Left hindlimb (tissue), 1 donor: ENCODE measurements around the gene MAPKAPK2.

Source experiments
- DNase-seq: peaks from one replicate; pipeline ENCODE4 v3.0.0-alpha.2; 2018

The MAPKAPK2 gene

GRCh38 chr1:206661161-206661820 lies 23.4 kb upstream of the MAPKAPK2 start:
- no peak for DNase-seq

- no peak for DNase-seq
These were observed 22.2 kb upstream of the MAPKAPK2 start for GRCh38 chr1:206662396-206663092.

- no peak for DNase-seq
These were observed 21.3 kb upstream of the MAPKAPK2 start for GRCh38 chr1:206663362-206663761.

DNA sequence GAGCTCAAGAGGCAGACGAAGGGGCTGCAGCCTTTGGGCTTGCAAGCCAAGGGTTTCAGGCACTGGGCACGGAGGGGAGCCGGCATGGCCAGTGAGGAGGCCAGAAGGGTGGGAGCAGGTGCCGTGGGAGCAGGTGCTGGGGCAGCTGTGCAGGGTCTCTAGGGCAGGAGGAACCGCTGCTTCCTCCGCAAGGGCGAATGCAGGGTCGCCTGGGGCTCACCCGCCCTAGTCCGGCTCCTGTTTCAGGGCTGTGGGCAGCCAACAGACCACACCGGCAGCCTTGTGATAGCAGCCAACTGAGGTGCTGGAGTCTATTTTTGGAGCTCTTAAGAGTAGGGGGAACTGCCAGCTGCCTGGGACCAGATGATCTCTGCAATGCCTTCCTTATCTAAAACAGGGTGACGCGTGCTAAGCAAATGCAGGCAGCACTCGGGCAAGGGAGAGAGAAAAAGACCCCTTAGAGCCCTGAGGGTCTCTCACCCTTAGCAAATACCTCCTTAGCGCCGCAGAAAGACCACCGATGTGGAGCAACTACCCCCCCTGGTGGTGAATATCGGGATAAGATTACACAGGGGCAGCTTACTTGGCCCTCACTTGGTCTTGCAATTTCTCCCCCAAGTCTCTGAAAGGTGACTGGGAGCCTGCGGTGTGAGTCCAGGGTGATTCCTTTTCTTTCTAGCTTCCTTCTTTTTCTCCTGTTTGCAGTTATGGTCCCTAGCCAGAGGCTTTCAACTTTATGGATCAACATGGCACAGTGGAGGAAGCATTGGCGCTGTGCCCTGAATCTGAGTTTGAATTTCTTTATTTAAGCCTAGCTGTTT lies 20.7 kb upstream of the MAPKAPK2 start:
- DNase-seq = peak; percentile 68

- no peak for DNase-seq
These were observed 20.0 kb upstream of the MAPKAPK2 start for GRCh38 chr1:206664740-206665139.

- DNase-seq = no peak
These were observed 18.6 kb upstream of the MAPKAPK2 start for GRCh38 chr1:206666031-206666561.

DNA sequence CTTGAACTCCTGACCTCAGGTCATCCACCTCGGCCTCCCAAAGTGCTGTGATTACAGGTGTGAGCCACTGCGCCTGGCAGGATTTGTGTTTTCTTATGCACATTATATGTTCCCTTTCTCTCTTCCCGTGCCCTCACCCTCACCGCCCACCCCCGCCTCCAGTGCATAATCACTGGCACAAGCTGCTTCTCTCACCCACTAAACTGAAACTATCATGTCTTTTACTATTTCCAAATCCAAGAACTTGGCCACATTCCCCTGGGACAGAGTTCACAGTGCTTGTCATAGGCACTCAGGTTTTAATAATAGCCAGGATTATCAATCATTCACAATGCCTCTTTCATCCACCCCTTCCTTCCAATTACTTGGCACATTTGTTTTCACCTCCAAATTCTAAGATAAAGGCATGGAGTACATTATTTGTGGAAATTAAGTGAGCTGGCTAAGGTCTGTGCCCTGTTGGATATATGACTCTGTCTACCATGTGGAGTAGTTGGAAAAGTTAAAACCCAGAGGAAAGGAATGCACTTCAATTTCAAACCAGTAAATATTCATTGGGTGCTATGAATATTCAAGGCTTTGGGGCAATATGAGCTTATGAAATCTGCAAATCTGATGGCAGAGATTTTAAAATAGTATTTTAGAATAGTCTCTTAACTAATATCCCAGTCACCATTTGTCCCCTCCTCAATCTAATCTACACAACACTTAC lies 17.6 kb upstream of the MAPKAPK2 start:
- no peak for DNase-seq

- no peak for DNase-seq
These were observed 16.4 kb upstream of the MAPKAPK2 start for GRCh38 chr1:206668351-206668750.

GRCh38 chr1:206668874-206669410 lies 15.8 kb upstream of the MAPKAPK2 start:
- no peak for DNase-seq

GRCh38 chr1:206672011-206672688 lies 12.6 kb upstream of the MAPKAPK2 start:
- DNase-seq = no peak

DNA sequence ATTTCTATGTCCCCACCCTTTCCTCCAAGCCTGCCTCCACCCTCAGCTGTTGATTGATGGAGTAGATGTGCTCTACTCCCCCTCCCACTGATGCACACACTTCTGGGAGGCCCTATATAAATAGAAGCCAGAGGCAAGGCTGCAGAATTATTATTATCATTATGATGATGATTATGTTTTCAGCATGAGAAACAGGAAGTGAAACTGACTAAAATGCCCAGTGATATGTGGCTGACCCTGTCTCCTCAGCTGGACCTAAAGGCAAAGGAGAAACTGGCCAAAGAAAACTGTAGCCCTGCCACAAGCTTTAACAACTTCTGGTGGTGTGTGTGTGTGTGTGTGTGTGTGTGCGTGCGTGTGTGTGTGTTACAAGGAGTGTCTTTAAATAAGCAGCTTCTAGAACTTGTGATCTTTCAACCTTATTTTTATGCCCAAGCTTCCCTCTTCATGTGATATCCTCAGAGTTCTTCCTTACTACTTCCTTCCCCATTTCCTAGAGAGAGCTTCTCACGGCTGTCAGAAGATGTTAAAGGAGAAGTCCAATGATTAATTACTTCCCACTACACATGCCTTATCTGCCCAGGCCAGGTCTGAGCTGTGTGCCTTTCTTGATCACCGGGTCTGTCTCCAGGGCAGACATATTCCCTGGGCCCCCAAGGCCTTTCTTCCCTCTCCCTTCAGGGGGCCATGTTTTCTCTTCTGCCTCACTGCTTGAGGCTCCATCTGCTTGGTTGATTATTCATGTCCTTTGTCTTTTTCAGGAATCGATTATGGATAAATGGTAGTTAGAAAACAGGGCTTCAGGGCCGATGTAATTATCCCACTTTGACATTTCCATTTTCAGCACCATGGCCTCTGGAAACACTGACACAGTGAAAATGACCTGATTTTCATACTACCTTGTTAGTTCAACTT lies 11.6 kb upstream of the MAPKAPK2 start:
- no peak for DNase-seq

GRCh38 chr1:206674236-206674635 lies 10.5 kb upstream of the MAPKAPK2 start:
- no peak for DNase-seq

GRCh38 chr1:206674745-206675175 lies 9.9 kb upstream of the MAPKAPK2 start:
- peak; percentile 57 for DNase-seq

- no peak for DNase-seq
These were observed 8.2 kb upstream of the MAPKAPK2 start for GRCh38 chr1:206676499-206676898.

- no peak for DNase-seq
These were observed 6.2 kb upstream of the MAPKAPK2 start for GRCh38 chr1:206678490-206678889.

DNA sequence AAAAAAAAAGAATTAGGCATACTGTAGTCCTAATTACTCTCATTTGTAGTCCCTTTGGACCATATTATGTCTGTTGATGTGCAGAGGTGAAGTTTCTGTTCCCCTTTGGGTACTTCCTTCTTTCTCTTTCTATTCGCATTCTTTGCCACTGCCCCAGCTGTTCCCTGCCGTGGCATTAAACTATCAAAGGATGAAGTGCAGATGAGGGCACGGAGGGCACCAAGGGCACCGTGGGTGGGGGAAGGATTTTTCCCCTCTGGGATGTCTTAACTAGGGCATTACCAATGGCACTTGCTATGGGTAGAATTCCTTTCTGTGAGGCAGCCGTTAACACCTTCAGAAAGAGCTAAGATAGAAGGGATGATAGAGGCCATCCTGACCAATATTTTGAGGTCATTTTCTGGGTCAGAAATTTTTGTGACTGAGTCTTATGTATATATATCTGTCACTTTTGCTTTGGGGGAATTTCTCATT lies 4.9 kb upstream of the MAPKAPK2 start:
- no peak for DNase-seq

GRCh38 chr1:206680279-206680678 lies 4.4 kb upstream of the MAPKAPK2 start:
- DNase-seq = no peak

DNA sequence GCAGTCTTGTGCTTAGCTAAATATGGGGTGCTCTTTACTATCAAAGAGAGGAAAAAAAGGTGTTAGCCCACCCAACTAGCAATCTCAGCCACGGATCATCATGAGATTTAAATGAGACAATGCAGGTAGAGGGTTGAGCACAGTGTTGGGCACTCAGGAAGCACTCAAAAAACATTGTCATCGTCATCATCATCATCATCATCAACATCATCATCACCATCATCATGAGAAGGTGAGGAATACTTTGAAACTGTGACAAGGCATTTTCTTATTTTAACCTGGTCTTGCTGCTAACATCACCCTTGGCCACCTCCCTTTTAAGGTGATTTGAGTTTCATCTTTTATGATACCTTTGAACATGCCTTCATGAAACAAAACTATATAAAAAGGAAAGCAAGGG lies 3.3 kb upstream of the MAPKAPK2 start:
- DNase-seq = no peak

DNA sequence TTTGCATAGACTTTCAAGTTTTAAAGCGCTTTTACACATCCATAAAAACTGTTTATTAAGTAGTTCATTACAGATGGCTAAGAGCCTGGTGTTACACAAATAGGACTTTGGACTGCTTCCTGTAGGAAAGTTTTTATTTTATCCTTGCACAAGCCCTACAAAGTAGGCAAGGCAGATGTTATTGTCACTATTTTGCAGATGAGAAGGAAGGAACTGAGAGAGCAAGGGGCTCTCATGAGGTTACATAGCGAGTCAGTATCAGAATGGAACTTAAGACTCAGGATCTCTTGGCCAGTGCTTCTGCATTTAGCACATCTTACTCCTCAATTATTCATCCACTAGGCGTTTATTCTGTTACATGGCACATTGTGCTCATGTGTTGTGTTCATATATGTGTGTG lies 2.6 kb upstream of the MAPKAPK2 start:
- no peak for DNase-seq

GRCh38 chr1:206683313-206683712 lies 1.4 kb upstream of the MAPKAPK2 start:
- no peak for DNase-seq

- no peak for DNase-seq
These were observed 702 bp upstream of the MAPKAPK2 start for GRCh38 chr1:206684003-206684402.
